ENCODE data around the gene ZNF124. TPM values are rescaled to one million over a fixed set of nuclear protein-coding genes. Genes with fewer than 3 reads are reported as not detected.

The ZNF124 gene
- total RNA-seq, 1 experiment from 2014 or later = 16.3 TPM

DNA sequence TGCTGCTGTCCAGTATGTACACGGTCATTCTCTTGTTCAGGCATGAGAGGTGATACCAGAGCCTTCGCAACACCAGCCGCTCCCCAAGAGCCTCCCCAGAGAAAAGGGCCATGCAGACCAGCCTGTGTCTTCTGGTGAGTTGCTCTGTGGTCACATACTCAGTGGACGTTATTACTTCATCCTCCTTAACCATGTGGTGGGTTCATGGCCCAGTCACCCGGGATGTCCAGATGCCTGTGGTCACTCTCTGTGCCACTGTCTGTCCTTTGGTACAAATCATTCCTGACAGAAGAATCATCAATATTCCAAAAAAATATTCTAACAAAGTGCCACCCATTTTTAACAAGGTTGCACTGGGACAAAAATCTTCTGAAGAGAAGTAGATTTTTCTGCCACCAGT lies 8.8 kb upstream of the ZNF124 start:
- Histone ChIP-seq H3K4me1 (ENCODE audit: control insufficient read depth in 1 of 2, insufficient read depth in 2 of 2, low read length in 2 of 2) (no peaks in the 10 kb centered on the region), H3K9me2 (ENCODE audit: insufficient read depth) (no peaks in the 10 kb centered on the region), H3K79me2 (ENCODE audit: insufficient read depth, low read length) (no peaks in the 10 kb centered on the region), H3K27ac (ENCODE audit: low read depth, low read length) (no peak overlapping the region), H3K4me2 (ENCODE audit: low read length) (no peak overlapping the region), H2AFZ (ENCODE audit: low read depth, low read length, poor library complexity, severe bottlenecking) (no peak overlapping the region), H3K36me3 (ENCODE audit: control insufficient read depth in 1 of 2, insufficient read depth in 2 of 2, low read length in 2 of 2) (no peaks in the 10 kb centered on the region), H4K20me1 (ENCODE audit: insufficient read depth) (no peaks in the 10 kb centered on the region), H3K9ac (ENCODE audit: low read length) (no peak overlapping the region), H3K27me3 (ENCODE audit: insufficient read depth, low read length) (no peaks in the 10 kb centered on the region), H3K4me3 (replicated peaks in 1 of 2; ENCODE audit: low read depth in 1 of 2, low read length in 2 of 2) (no peak overlapping the region), H3K9me3 (ENCODE audit: control insufficient read depth in 1 of 2, insufficient read depth in 1 of 2, low read depth in 1 of 2, low read length in 2 of 2) (no peaks in the 10 kb centered on the region; a peak in 1 of 4 replicates)
- TF ChIP-seq MAX (IDR thresholded peaks at IDR 0.05) (no peak), SRF (IDR thresholded peaks at IDR 0.05; ENCODE audit: low read depth) (no peak), YY1 (IDR thresholded peaks at IDR 0.05; ENCODE audit: extremely low read depth, insufficient replicate concordance, low read depth, low read length) (no peak), SP1 (IDR thresholded peaks at IDR 0.05; ENCODE audit: low read depth) (no peak), ZFX (IDR thresholded peaks at IDR 0.05) (no peak), REST (IDR thresholded peaks at IDR 0.05; ENCODE audit: low read depth) (no peak), POLR2AphosphoS5 (IDR thresholded peaks at IDR 0.05; ENCODE audit: low read depth, low read length) (no peak), ELF1 (IDR thresholded peaks at IDR 0.05; ENCODE audit: borderline replicate concordance, low read depth) (no peak), POLR2A (IDR thresholded peaks at IDR 0.05; ENCODE audit: borderline replicate concordance, extremely low read depth, insufficient read depth, insufficient read length) (no peak), CEBPB (IDR thresholded peaks at IDR 0.05; ENCODE audit: low read depth) (no peak)
- TF ChIP-seq, protein P1, sequence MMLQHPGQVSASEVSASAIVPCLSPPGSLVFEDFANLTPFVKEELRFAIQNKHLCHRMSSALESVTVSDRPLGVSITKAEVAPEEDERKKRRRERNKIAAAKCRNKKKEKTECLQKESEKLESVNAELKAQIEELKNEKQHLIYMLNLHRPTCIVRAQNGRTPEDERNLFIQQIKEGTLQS (IDR thresholded peaks at IDR 0.05) = no peak
- ATAC-seq (no peak), DNase-seq (ENCODE audit: low read depth, low spot score) (no peak)
- BruUV-seq (replicated peaks) = no TSS peak
- intact Hi-C loops (cut with micrococcal nuclease) = no loop called here
- ChIA-PET CTCF (no interaction called here), RAD21 (ENCODE audit: low non-redundant PET in 1 of 2, low total read pairs in 2 of 2, uncharacterized antibody in 2 of 2, unreplicated experiment in 2 of 2) (no interaction called here), POLR2A (no interaction called here)
